ENCODE measurements around the gene FAM3A.
A peak's percentile ranks its signal among the peaks of the same experiment; 100 is the strongest.

FAM3A gene

DNA sequence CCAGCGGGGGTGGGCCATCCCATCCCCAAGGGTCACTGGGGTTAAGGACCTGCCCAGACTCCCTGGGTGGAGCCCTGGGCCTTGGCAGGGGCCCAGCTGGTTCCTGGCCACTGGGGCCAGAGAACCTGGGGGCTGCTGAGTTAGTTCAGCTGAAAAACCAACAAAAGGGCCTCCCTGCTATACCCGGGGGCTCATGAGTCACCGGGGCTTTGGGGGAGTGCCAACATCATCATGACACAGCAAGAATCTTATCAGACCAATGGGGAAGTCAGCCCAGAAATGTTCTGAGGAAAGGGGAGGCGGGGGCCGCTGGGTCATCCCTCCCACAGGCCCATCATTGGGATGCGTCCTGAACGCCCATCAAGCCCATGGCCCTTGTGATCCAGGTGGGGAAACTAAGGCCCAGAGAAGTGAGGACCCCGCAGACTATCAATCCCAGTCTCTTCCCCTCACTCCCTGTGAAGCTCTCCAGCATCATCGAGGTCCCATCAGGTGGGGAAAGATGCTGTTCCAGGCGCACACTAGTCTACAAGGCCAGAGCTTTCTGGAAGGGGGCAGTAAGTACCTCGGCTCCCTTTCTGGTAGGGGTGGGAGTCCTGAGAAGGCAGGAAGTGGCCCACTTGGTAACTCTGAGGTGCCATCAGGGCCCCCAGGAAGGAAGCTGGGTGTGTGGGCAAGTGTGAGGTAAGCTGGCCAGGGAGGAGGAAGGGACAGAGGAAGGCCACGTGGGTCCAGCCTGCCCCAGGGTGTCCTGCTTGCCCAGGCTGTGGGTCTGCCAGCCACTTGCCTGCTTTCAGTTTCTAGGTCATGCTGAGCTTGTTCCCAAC, 26.1 kb upstream of the FAM3A start:
- H3K36me3 ChIP-seq (ENCODE audit: control insufficient read depth in 2 of 2, insufficient read depth in 1 of 2, low read length in 2 of 2): peaks cover 5 to 33% of the 10 kb centered on the region in 2 experiments; a peak in 2 of 3 replicates
- no peak overlapping the region; the same call in 1 of the 2 replicates for H3K27ac ChIP-seq (ENCODE audit: extremely low read depth, low read depth, low read length)
- ChIA-PET CTCF (interaction anchor here (0.7 to 2.1 kb wide), 3 partner anchors 8 to 532 kb away, joined by 3 to 9 read pairs (median 4); no protein-coding TSS in a partner anchor), POLR2A (interaction anchor here (0.6 to 1.6 kb wide), 5 partner anchors 10 to 172 kb away, joined by 3 to 8 read pairs (median 3); partner anchors contain the start of gene SLC10A3)
- H3K4me1 ChIP-seq (ENCODE audit: control insufficient read depth, insufficient read depth, low read length): peaks cover 3% of the 10 kb centered on the region
- H3K4me3 ChIP-seq (ENCODE audit: low read depth, low read length): no peak overlapping the region
- no peaks in the 10 kb centered on the region for H3K9me3 ChIP-seq (ENCODE audit: control insufficient read depth, insufficient read depth, low read depth, low read length)
- no peak for TF ChIP-seq FEZF1 (tag by site-specific recombination; IDR thresholded peaks at IDR 0.05)
- peak; percentile 53 for TF ChIP-seq SP7 (tag by site-specific recombination; IDR thresholded peaks at IDR 0.05)
- TF ChIP-seq ZNF514 (tag by site-specific recombination; IDR thresholded peaks at IDR 0.05): no peak
- no peak for TF ChIP-seq ZFP37 (tag by site-specific recombination; IDR thresholded peaks at IDR 0.05)
- peak; percentile 33; the same call in 1 of the 2 replicates for TF ChIP-seq ZBTB21 (tag by site-specific recombination; IDR thresholded peaks at IDR 0.05)
- TF ChIP-seq ZNF585B (tag by site-specific recombination; IDR thresholded peaks at IDR 0.05): no peak
- TF ChIP-seq ZNF10 (tag by site-specific recombination; IDR thresholded peaks at IDR 0.05): no peak
- 0 out of 2 replicates have a peak, but pooled peaks have one; percentile 23 for TF ChIP-seq SP2 (tag by site-specific recombination; IDR thresholded peaks at IDR 0.05)
- TF ChIP-seq, protein P1, sequence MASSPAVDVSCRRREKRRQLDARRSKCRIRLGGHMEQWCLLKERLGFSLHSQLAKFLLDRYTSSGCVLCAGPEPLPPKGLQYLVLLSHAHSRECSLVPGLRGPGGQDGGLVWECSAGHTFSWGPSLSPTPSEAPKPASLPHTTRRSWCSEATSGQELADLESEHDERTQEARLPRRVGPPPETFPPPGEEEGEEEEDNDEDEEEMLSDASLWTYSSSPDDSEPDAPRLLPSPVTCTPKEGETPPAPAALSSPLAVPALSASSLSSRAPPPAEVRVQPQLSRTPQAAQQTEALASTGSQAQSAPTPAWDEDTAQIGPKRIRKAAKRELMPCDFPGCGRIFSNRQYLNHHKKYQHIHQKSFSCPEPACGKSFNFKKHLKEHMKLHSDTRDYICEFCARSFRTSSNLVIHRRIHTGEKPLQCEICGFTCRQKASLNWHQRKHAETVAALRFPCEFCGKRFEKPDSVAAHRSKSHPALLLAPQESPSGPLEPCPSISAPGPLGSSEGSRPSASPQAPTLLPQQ (tag by site-specific recombination; IDR thresholded peaks at IDR 0.05): peak; percentile 37; the same call in 1 of the 2 replicates
- TF ChIP-seq ZNF76 (tag by site-specific recombination; IDR thresholded peaks at IDR 0.05; ENCODE audit: borderline replicate concordance, low read depth): no peak
- no peak for TF ChIP-seq ZNF211 (tag by site-specific recombination; IDR thresholded peaks at IDR 0.05; ENCODE audit: low read depth)
- TF ChIP-seq, protein P2, sequence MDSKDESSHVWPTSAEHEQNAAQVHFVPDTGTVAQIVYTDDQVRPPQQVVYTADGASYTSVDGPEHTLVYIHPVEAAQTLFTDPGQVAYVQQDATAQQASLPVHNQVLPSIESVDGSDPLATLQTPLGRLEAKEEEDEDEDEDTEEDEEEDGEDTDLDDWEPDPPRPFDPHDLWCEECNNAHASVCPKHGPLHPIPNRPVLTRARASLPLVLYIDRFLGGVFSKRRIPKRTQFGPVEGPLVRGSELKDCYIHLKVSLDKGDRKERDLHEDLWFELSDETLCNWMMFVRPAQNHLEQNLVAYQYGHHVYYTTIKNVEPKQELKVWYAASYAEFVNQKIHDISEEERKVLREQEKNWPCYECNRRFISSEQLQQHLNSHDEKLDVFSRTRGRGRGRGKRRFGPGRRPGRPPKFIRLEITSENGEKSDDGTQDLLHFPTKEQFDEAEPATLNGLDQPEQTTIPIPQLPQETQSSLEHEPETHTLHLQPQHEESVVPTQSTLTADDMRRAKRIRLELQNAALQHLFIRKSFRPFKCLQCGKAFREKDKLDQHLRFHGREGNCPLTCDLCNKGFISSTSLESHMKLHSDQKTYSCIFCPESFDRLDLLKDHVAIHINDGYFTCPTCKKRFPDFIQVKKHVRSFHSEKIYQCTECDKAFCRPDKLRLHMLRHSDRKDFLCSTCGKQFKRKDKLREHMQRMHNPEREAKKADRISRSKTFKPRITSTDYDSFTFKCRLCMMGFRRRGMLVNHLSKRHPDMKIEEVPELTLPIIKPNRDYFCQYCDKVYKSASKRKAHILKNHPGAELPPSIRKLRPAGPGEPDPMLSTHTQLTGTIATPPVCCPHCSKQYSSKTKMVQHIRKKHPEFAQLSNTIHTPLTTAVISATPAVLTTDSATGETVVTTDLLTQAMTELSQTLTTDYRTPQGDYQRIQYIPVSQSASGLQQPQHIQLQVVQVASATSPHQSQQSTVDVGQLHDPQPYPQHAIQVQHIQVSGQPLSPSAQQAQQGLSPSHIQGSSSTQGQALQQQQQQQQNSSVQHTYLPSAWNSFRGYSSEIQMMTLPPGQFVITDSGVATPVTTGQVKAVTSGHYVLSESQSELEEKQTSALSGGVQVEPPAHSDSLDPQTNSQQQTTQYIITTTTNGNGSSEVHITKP (tag by site-specific recombination; IDR thresholded peaks at IDR 0.05): 0 out of 2 replicates have a peak, but pooled peaks have one; percentile 32
- TF ChIP-seq WT1 (tag by site-specific recombination; IDR thresholded peaks at IDR 0.05): no peak
- TF ChIP-seq BCL11A (tag by site-specific recombination; IDR thresholded peaks at IDR 0.05; ENCODE audit: low read depth): 0 out of 2 replicates have a peak, but pooled peaks have one; percentile 21
- TF ChIP-seq ZNF423 (tag by site-specific recombination; IDR thresholded peaks at IDR 0.05): no peak
- TF ChIP-seq ZNF571 (tag by site-specific recombination; IDR thresholded peaks at IDR 0.05): no peak
- peak; percentile 58 for TF ChIP-seq GLIS1 (tag by site-specific recombination; IDR thresholded peaks at IDR 0.05)
- TF ChIP-seq ZXDB (tag by site-specific recombination; IDR thresholded peaks at IDR 0.05): peak; percentile 59; the same call in 1 of the 2 replicates
- TF ChIP-seq, protein P3, sequence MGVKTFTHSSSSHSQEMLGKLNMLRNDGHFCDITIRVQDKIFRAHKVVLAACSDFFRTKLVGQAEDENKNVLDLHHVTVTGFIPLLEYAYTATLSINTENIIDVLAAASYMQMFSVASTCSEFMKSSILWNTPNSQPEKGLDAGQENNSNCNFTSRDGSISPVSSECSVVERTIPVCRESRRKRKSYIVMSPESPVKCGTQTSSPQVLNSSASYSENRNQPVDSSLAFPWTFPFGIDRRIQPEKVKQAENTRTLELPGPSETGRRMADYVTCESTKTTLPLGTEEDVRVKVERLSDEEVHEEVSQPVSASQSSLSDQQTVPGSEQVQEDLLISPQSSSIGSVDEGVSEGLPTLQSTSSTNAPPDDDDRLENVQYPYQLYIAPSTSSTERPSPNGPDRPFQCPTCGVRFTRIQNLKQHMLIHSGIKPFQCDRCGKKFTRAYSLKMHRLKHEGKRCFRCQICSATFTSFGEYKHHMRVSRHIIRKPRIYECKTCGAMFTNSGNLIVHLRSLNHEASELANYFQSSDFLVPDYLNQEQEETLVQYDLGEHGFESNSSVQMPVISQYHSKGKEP (tag by site-specific recombination; IDR thresholded peaks at IDR 0.05): no peak
- TF ChIP-seq ZNF354C (tag by site-specific recombination; IDR thresholded peaks at IDR 0.05; ENCODE audit: borderline replicate concordance, low read depth): no peak
- TF ChIP-seq ZFHX2 (tag by site-specific recombination; conservative IDR thresholded peaks at IDR 0.05): peak; percentile 59
- no peak for TF ChIP-seq ZNF23 (tag by site-specific recombination; IDR thresholded peaks at IDR 0.05; ENCODE audit: borderline replicate concordance)
- no peak for TF ChIP-seq ZNF658 (tag by site-specific recombination; IDR thresholded peaks at IDR 0.05)
- 0 out of 2 replicates have a peak, but pooled peaks have one; percentile 42 for TF ChIP-seq ZEB2 (tag by site-specific recombination; IDR thresholded peaks at IDR 0.05)
- no peak for TF ChIP-seq ZNF416 (tag by site-specific recombination; IDR thresholded peaks at IDR 0.05)
- TF ChIP-seq ZNF366 (tag by site-specific recombination; conservative IDR thresholded peaks at IDR 0.05): no peak
- peak; percentile 75 for TF ChIP-seq GLIS2 (tag by site-specific recombination; IDR thresholded peaks at IDR 0.05)
- TF ChIP-seq KLF16 (tag by site-specific recombination; IDR thresholded peaks at IDR 0.05): no peak
- TF ChIP-seq ZBTB8A (tag by site-specific recombination; IDR thresholded peaks at IDR 0.05): peak; percentile 67
- TF ChIP-seq ZIC2 (tag by site-specific recombination; IDR thresholded peaks at IDR 0.05): peak; percentile 93
- TF ChIP-seq, protein P4, sequence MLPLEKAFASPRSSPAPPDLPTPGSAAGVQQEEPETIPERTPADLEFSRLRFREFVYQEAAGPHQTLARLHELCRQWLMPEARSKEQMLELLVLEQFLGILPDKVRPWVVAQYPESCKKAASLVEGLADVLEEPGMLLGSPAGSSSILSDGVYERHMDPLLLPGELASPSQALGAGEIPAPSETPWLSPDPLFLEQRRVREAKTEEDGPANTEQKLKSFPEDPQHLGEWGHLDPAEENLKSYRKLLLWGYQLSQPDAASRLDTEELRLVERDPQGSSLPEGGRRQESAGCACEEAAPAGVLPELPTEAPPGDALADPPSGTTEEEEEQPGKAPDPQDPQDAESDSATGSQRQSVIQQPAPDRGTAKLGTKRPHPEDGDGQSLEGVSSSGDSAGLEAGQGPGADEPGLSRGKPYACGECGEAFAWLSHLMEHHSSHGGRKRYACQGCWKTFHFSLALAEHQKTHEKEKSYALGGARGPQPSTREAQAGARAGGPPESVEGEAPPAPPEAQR (tag by site-specific recombination; IDR thresholded peaks at IDR 0.05): no peak

Data from HEK293 (cell line).